K562 (cell line): ENCODE measurements around the gene HLA-E. TPM values are rescaled to one million over a fixed set of nuclear protein-coding genes. Genes with fewer than 3 reads are reported as not detected.

Experiments used
- ARID2 ChIP-seq: fragments of 450-650 bp; IDR thresholded peaks from 2 replicates; pipeline ENCODE4 v1.6.1; 2017; ENCODE audit warnings: antibody characterized with exemption, mild to moderate bottlenecking
- ARID4B ChIP-seq: sonication (generic); formaldehyde crosslinking; IDR thresholded peaks from 2 replicates; pipeline ENCODE4 v1.8.0; 2022; ENCODE audit warnings: mild to moderate bottlenecking, missing genetic modification reagents
- CXXC5 ChIP-seq: fragments of 250-450 bp; sonication (Bioruptor Pico); IDR thresholded peaks from 2 replicates; pipeline ENCODE4 v1.8.0; 2022; ENCODE audit warnings: inconsistent platforms, mild to moderate bottlenecking, moderate library complexity
- HMGXB4 ChIP-seq: sonication (generic); formaldehyde crosslinking; IDR thresholded peaks from 2 replicates; pipeline ENCODE4 v1.8.1; 2023; ENCODE audit warnings: mild to moderate bottlenecking, missing genetic modification reagents
- KLF1 ChIP-seq: fragments of 450-650 bp; IDR thresholded peaks from 2 replicates; pipeline ENCODE4 v1.6.1; 2016; ENCODE audit warnings: missing genetic modification characterization, missing compliant biosample characterization
- L3MBTL2 ChIP-seq: fragments of 450-650 bp; IDR thresholded peaks from 2 replicates; pipeline ENCODE4 v1.6.1; 2016; ENCODE audit warnings: mild to moderate bottlenecking, moderate library complexity
- MECOM ChIP-seq: fragments of 250-450 bp; sonication (Bioruptor Pico); IDR thresholded peaks from 2 replicates; pipeline ENCODE4 v1.8.0; 2022; ENCODE audit warnings: inconsistent platforms
- MTA1 ChIP-seq: fragments of 450-650 bp; IDR thresholded peaks from 2 replicates; pipeline ENCODE4 v1.6.1; 2017; ENCODE audit warnings: borderline replicate concordance
- MTA3 ChIP-seq: fragments of 450-650 bp; formaldehyde crosslinking; IDR thresholded peaks from 2 replicates; pipeline ENCODE4 v1.6.1; 2017; ENCODE audit warnings: mild to moderate bottlenecking, borderline replicate concordance
- NR2C2 ChIP-seq, 2 experiments: fragments of 200-800 bp in 1 of 2; sonication (Bioruptor generic) in 1 of 2; sonication (generic) in 1 of 2; formaldehyde crosslinking in 1 of 2; IDR thresholded peaks; 2 replicates each; pipeline versions ENCODE4 v1.6.1 to v1.8.0; 2016 to 2022; ENCODE audit warnings: mild to moderate bottlenecking in 1 of 2, missing compliant biosample characterization in 1 of 2, missing genetic modification characterization in 1 of 2, missing genetic modification reagents in 1 of 2
- ZNF436 ChIP-seq: fragments of 250-450, 450-650 bp; sonication (Bioruptor Pico); formaldehyde crosslinking; IDR thresholded peaks from 2 replicates; pipeline ENCODE4 v1.7.0; 2020; ENCODE audit warnings: mild to moderate bottlenecking
- ZNF583 ChIP-seq: fragments of 250-450 bp; sonication (Bioruptor Pico); IDR thresholded peaks from 2 replicates; pipeline ENCODE4 v1.4.0; 2020
- polyA plus RNA-seq, 8 experiments: library from polyadenylated mRNA; depleted of rRNA in 4 of 8; stranded (reverse) in 5 of 8; unstranded in 3 of 8; fragments of >200 nt; fragmentation: Nextera tagmentation in 2 of 8; fragmentation: Illumina TruSeq in 1 of 8; extraction: Ambion mirVana in 2 of 8; extraction: Trizol in 1 of 8; gene quantifications; 2 replicates each; pipeline versions ENCODE4 v1.2.1 to v1.2.3, GENCODE V29; 2011 to 2014; ENCODE audit warnings: inconsistent platforms in 1 of 8, missing spikeins in 1 of 8
- total RNA-seq, 7 experiments: library from RNA; depleted of rRNA in 6 of 7; stranded (reverse); fragments of >200 nt in 6 of 7; fragmentation: Illumina TruSeq in 2 of 7; extraction: Trizol in 2 of 7; gene quantifications; 2 replicates each; pipeline versions ENCODE4 v1.2.1 to v1.2.3, GENCODE V29; 2011 to 2021; ENCODE audit warnings: low replicate concordance in 1 of 7
- TF ChIP-seq, protein P1 (sequence below): sonication (generic); formaldehyde crosslinking; IDR thresholded peaks from 2 replicates; pipeline ENCODE4 v1.8.1; 2023; ENCODE audit warnings: mild to moderate bottlenecking, missing genetic modification reagents
- TF ChIP-seq, protein P2 (sequence below), 2 experiments: IDR thresholded peaks; 2 replicates each; pipeline ENCODE4 v1.6.1; 2011; ENCODE audit warnings: borderline replicate concordance in 1 of 2, control low read depth in 1 of 2, low read depth in 1 of 2, low read length in 1 of 2, mild to moderate bottlenecking in 1 of 2, mixed read lengths in 1 of 2, moderate library complexity in 1 of 2; ENCODE audit not compliant: insufficient read depth in 1 of 2, insufficient read length in 1 of 2, poor library complexity in 1 of 2, severe bottlenecking in 1 of 2; ENCODE audit errors: extremely low read depth in 1 of 2

HLA-E gene
- total and polyA plus RNA-seq, 9 of the 15 experiments (the other 6 are each of a cell fraction or from before 2014, with no cell fraction given), result 3.2 to 39.9 (median 26.8) TPM

DNA sequence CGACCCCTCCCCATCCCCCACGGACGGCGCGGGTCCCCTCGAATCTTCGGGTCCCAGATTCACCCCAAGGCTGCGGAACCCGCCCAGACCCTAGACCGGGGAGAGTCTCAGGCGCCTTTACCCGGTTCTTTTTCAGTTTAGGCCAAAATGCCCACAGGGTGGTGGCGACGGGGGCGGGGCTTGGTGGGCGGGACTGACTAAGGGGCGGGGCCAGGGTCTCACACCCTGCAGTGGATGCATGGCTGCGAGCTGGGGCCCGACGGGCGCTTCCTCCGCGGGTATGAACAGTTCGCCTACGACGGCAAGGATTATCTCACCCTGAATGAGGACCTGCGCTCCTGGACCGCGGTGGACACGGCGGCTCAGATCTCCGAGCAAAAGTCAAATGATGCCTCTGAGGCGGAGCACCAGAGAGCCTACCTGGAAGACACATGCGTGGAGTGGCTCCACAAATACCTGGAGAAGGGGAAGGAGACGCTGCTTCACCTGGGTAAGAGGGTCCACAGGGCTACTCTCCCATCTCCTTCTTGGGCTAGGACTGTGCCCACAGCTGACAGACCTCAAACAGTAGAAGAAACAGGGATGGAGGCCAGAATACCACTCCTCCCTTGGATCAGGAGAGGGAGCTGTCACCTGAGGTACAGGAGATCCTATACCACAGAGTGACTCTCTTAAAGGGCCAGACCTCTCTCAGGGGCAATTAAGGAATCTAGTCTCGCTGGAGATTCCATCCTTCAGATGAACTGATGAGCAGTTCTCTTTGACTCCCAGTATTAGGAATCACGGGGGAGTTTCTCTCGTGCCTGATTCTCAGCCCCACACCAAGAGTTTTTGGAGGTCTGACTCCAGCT is 942 bp downstream of the HLA-E start (continued):
- TF ChIP-seq, protein P1, sequence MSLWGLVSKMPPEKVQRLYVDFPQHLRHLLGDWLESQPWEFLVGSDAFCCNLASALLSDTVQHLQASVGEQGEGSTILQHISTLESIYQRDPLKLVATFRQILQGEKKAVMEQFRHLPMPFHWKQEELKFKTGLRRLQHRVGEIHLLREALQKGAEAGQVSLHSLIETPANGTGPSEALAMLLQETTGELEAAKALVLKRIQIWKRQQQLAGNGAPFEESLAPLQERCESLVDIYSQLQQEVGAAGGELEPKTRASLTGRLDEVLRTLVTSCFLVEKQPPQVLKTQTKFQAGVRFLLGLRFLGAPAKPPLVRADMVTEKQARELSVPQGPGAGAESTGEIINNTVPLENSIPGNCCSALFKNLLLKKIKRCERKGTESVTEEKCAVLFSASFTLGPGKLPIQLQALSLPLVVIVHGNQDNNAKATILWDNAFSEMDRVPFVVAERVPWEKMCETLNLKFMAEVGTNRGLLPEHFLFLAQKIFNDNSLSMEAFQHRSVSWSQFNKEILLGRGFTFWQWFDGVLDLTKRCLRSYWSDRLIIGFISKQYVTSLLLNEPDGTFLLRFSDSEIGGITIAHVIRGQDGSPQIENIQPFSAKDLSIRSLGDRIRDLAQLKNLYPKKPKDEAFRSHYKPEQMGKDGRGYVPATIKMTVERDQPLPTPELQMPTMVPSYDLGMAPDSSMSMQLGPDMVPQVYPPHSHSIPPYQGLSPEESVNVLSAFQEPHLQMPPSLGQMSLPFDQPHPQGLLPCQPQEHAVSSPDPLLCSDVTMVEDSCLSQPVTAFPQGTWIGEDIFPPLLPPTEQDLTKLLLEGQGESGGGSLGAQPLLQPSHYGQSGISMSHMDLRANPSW (CRISPR knock-in tag), result no peak
- TF ChIP-seq MTA1 (no peak), MTA3 (no peak), ZNF583 (CRISPR knock-in tag) (no peak), KLF1 (tag) (no peak), ZNF436 (CRISPR knock-in tag) (no peak), HMGXB4 (no peak), L3MBTL2 (peak; percentile 55), CXXC5 (CRISPR knock-in tag) (no peak), MECOM (CRISPR knock-in tag) (no peak), ARID2 (no peak), NR2C2 (CRISPR knock-in tag; IDR thresholded peaks at IDR 0.05) (no peak), NR2C2 (tag; IDR thresholded peaks at IDR 0.05) (peak; percentile 3; the same call in 1 of the 2 replicates), ARID4B (no peak)
- TF ChIP-seq, protein P2, sequence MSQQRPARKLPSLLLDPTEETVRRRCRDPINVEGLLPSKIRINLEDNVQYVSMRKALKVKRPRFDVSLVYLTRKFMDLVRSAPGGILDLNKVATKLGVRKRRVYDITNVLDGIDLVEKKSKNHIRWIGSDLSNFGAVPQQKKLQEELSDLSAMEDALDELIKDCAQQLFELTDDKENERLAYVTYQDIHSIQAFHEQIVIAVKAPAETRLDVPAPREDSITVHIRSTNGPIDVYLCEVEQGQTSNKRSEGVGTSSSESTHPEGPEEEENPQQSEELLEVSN (IDR thresholded peaks at IDR 0.05; ENCODE audit: borderline replicate concordance in 1 of 2, extremely low read depth in 1 of 2, insufficient read depth in 1 of 2, insufficient read length in 1 of 2, low read depth in 1 of 2, low read length in 1 of 2, poor library complexity in 1 of 2, severe bottlenecking in 1 of 2), result peak in 1 of 2 experiments; percentile 87
